HG03060 (cell line): ENCODE data around the gene GNL3L.
"Not testable (repeated sequence)": the region's sequence is repeated elsewhere in the genome, so short reads cannot be mapped to it uniquely, and the experiment has no call there.

Source experiments
- ATAC-seq: cut with Tn5 transposase; IDR thresholded peaks from one replicate; pipeline ENCODE4 v1.9.1; 2021; ENCODE audit warnings: low read depth, moderate number of reproducible peaks; ENCODE audit not compliant: unreplicated experiment

The GNL3L gene, protein sequence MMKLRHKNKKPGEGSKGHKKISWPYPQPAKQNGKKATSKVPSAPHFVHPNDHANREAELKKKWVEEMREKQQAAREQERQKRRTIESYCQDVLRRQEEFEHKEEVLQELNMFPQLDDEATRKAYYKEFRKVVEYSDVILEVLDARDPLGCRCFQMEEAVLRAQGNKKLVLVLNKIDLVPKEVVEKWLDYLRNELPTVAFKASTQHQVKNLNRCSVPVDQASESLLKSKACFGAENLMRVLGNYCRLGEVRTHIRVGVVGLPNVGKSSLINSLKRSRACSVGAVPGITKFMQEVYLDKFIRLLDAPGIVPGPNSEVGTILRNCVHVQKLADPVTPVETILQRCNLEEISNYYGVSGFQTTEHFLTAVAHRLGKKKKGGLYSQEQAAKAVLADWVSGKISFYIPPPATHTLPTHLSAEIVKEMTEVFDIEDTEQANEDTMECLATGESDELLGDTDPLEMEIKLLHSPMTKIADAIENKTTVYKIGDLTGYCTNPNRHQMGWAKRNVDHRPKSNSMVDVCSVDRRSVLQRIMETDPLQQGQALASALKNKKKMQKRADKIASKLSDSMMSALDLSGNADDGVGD

DNA sequence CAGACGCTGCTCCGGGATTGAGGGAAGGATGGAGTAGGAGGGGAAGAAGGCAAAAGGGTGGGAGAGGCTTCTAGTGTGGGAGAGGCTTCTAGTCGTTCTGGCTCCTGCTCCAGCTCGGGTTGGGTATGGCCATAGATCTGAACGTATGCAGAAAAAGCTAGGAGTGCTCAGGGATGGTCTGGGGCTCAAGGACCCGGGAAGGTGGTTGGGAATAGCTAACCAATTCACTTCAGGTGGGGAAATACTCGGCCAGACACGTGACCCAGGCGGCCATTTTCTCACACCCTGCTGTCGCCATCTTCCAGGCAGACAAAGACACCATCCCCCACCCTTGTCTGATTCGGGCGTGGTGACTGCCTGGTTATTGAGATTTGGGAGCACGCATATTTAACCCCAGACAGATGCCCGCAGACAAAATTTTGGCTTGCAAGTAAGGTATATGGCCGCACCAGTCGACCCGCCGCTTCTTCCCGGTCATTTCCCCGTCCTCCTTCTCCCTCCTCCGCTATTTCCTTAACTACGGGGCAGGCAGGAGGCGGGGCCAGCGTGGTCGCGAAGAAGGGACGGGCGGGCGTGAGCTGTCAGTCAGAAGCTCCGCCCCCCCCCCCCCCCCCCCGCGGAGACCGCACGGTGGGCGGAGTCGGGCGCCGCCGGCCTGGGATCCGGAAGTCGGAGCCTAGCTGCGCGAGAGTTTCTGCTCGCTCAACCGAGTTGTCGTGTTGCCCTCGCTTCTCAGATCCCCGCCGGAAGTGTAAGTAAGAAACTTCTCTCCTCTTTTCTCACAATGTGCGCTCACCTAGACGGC is at the start of gene GNL3L:
TSS of gene GNL3L (plus strand) at position 668 of the 805 bp plus-strand sequence. CDS start 2,348 bp downstream, outside the sequence.
- no peak for ATAC-seq

DNA sequence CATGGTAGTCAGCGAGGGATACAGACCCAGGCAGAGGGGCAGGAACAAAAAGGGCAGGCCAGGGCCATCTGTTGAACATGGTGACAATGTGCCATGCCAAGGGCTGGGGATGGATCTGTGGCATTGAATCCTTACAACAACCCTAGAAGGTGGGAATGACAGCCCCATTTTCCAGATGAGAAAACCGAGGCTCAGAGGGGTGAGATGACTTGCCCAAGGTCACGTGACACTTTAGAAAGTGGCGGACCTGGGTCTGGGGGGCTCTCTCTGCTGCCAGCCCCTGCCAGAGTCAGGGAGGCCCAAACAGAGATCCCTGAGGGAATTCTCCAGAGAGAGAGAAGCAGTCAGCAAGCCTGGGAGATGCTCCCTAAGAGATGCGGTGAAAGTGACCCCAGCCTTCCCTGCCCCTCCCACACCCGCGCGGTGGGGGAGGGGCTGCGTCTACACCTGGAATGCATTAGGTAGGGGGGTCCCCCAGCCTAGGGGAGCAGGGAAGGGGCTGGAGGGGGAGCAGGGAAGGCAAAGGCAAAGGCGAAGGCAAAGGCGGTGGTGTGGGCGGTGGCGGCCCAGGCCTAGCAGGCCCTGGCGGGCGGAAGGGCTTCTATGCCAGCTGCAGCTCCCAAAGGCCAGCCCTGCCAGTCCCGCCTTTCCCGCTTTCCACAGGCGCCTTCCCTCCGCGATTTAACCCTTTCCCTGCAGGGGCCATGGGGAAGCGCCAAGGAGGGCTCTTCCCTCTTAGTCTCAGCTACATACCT is 47.0 kb upstream of the GNL3L start:
- ATAC-seq: no peak

DNA sequence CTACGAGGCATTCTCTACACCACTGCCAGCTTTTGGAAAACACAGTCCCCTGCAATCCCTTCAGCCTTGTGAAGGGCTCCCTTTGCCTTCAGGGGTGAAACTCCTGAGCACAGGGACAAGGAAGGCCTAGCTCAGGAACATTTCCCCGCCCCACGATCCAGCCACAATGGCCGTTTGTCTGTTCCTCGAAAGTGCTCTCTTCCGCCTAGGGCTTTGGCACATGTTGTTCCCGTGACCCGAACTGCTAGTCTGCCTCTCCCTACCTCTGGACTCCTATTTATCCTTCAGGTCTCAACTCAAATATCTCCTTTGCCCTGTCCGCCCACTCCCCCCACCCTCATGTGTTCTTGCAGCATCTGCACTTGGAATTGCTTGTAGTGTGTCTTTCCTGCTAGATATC is 46.1 kb upstream of the GNL3L start:
- ATAC-seq: no peak

DNA sequence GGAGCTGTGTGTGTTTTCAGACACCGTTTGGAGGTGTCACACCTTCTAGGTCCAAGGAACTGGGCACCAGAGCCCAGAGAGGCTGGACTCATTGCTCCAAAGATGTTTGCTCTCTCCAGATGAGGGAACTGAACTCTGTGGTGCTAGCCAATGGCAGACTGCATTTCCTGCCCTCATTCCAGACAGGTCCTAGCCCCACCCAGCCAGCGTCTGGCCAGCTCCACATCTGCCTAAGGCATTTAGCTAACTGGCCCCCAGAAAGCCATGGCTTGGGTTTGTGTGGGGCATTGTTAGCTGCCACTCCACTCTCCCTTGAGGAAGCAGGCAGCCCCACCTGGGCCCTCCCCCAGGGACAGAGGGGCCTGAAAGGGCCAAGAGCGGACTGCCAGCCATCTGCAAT is 45.4 kb upstream of the GNL3L start:
- no peak for ATAC-seq

DNA sequence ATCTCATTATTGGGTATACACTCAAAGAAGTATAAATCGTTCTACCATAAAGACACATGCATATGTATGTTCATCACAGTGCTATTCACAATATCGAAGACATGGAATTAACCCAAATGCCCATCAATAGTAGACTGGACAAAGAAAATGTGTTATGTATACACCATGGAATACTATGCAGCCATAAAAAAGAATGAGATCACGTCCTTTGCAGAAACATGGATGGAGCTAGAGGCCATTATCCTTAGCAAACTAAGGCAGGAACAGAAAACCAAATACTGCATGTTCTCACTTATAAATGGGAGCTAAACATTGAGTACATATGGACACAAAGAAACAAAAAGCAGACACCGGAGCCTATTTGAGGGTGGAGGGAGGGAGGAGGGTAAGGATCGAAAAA is 40.2 kb upstream of the GNL3L start:
- ATAC-seq: not testable (repeated sequence)

DNA sequence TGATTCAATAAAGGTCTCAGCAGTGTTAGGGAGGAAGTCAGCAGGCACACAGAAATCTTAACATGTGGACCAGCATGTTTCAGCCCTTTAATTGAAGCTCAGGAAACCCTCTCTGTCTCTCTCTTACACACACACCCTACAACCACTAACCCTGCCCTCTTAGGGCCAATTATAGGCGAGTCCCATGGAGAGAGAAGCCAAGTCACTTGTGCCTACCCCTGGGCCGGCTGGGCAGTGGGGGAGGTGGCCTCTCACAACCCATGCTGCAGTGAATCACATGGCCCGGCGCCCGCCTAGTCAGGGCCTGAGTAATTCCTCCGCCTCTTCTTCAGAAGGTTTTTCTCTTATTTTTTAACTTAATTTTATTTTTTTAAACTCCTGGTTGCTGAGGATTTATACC is 37.7 kb upstream of the GNL3L start:
- ATAC-seq: no peak

DNA sequence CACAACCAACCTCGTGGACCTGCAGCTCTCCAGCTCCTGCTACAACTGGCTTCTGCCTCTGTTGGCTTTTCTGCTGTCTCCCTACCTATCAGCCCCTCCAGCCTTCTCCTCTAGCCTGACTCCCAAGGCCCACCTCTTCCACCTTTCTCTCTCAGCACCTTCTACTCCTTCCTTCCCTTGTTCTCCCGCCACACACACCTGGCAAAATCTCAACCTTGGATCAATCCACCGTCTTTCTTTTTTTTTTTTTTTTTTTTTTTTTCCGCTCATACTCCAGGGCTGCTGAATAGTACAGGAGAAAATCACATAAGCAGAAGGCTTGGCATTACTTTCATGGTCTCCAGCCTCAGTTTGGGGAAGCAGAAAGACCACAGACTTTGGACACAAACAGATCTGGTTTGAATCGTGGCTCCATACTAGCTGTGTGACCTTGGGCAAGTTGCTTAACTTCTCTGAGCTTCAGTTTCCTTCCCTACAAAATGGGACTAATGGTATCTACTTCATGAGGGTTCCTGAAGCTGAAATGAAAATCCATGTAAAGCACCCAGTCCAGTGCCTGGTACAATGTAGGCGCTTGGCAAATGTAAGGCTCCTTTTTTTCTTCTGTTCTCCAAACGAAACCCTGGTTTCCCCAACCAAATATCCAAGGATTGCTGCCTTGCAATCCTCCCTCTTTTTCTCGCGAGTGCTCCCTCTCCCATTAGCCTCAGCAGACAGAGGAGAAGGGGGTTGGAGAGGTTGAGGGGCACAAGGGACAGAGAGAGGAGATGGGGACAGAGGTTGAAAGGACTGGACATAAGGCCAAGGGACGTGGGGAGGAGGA is 35.6 kb upstream of the GNL3L start:
- no peak for ATAC-seq

DNA sequence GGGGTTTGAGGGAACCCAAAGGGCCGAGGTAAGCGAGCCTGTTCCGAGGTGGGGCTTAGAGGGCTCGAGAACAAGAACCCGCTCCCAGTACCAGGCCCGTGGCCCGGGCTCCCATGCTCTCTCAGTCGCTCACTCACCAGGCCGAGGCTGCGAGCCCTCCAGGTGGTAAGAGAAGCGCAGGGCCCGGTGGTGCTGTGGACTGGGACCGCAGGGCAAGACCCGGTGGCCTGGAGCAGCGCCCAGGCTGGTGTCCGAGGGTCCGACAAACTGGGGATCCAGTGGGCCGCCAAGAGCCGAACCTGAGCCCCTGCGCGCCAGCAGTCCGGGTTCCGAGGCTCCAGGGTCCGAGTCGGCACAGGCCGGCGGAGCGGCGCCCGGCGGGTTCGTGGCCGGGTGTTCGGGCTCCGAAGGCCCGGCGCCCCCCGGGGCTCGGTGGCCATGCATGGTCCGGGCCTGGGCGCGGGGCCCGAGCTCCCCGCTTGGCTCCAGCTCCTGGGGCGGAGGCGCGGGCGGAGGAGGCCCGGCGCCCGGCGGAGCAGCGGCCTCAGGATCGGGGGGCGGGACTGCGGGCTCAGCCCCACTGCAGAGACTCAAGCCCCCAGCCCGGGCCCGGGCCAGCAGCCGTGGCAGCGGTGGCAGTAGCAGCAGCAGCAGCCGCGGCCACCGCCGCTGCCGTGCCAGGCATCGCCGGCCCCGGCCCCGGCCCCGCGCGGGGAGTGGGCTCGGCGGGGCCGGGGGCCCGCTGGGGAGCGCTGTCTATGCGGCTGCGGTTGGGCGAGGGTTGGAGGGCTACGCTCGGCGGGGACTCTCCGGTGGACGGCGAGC is 34.8 kb upstream of the GNL3L start:
- ATAC-seq: no peak

DNA sequence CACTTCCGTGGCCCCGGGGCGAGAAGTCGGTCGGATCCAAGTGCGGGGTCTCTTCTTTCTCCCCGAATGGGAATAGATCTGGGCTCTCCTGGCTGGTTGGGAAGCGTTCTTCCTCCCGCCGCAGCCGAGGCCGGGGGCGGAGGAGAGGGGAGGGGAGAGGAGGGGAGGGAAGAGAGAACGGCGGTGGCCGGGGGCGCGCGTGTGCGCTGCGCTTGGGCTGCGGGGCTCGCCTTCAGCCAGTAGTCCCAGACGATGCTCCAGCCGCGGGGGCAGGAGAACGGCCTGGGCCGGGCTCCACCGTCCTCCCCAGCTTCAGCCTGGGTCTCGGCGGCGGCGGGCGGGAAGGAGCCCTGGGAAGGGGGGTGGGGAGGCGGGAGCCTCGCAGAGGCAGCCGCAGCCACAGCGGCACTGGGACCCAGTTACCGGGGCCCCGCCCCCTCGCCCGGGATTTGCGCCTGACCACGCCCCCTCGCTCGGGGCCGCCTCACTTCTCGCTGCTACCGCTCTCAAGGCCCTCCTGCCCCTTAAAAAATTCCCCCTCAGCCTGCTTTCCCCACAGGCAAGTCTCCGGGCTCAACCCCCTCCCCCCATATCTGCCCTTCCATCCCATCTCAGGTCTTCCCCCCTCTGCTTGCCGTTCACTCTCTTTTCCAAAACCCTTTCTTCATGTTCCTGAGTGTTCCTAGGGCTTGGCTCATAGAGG is 34.1 kb upstream of the GNL3L start, which contains the start of gene FGD1:
TSS of gene FGD1 (minus strand) at position 421 of the 703 bp plus-strand sequence. CDS start 802 bp downstream, outside the sequence.
- no peak for ATAC-seq

DNA sequence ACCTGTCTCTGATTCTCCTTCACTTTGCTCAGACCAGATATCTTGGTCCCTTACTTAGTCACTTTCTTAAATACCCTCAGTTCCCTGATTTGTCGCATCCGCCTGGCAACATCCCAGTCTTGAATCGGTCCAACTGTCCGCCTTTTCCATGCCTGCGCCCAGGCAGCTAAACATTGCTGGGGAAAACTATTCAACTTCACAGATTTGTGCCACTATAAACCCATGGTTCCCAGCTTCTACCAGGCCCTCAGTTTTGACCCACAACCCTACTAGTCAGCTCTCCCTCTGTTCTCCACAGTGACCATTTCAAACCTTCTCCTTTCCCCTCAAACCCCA is 33.5 kb upstream of the GNL3L start:
- no peak for ATAC-seq

DNA sequence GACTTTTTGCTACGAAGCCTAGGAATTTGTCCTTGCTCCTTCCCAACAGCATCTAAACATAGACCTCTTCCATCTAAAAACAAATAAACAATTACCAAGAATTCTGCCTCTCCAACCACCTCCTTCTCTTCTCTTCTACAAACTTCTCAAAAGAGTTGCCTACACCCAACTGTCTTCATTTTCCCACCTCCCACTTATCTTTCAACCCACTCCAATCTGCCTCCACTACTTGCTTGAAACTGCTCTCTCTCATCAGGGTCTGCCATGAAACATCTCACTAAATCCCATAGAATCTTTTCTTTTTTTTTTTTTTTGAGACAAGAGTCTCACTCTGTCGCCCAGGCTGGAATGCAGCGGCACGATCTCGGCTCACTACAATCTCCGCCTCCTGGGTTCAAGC is 33.1 kb upstream of the GNL3L start:
- ATAC-seq: no peak

DNA sequence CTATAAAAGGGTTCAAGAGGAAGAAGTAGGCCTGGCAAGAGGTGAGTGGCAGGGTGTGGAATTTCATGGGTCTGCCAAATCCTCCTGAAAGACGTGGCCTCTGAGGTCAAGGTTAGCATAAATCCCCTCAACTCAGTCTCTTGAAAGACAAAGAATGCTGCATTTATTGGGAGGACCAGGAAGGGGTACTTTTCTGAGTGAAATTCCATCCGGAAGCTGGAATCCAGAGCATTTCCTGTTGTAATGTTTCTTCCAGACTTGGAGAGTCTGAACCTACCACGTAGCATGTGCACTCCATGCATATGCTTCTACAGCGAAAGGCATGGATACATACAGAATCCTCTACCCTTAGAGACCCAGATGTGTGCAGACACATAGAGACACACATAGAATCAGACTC is 20.6 kb upstream of the GNL3L start:
- ATAC-seq: no peak

DNA sequence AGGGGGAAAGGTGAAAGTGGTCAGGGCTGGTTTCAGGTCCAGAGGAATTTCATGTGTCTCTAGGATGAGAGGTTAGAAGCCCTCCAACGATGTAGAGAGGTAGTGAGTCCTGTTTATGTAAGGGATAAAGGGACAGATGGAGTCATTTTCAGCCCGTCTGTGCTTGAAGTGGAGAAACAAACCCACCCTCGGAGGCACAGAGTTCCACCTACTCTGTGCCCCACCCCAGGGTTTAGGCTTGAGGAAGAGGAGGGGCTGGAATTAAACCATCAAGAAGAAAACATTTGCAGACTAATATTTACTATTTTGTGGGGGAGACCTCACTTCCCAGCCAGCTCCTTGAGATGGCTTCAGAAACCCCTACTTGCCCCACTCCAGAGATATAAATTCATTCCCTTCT is 868 bp upstream of the GNL3L start:
- ATAC-seq: no peak

DNA sequence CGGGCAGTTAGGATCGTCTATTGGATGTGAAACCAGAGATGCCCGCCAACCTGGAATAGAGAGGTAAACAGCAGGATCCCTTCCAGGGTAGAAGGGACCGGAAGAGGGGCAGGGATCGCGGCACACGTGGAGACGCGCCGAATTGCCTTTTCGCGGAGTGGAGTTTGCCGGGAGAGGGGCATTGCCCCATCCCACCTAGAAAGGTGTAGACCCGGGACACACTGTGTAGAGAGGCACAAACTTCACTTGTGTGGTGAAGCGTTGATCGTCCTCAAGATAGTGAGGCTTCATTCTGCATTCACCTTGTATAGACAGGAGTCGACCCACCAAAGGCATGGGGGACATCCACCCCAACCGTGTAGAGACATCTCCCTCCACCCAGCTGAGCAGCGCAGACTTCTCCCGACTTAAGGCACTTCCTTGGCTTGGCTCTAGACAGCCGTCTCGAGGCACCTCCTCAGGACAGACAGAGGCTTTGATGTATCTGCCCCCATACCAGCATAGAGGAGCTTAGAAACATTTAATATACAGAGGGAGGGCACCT is 410 bp downstream of the GNL3L start:
- ATAC-seq: no peak

DNA sequence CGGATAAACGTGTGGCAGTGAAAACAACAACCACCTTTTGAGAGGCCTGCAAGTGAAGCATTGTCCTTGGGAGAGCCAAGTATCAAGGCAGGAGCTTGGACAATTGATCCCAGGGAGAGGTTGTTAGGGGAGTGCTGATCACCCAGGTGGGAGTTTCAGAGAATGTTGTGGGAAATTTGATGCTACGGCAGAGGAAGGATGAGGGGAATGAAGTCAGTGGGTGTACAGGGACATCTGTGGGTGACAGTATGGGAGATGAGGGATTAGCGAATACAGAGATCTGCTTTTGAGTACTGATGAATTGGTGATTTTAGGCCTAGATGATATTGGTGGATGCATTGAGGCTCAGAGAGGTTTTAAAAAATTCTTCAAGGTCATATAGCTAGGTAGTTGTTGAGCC is 4.3 kb downstream of the GNL3L start:
- ATAC-seq: no peak

DNA sequence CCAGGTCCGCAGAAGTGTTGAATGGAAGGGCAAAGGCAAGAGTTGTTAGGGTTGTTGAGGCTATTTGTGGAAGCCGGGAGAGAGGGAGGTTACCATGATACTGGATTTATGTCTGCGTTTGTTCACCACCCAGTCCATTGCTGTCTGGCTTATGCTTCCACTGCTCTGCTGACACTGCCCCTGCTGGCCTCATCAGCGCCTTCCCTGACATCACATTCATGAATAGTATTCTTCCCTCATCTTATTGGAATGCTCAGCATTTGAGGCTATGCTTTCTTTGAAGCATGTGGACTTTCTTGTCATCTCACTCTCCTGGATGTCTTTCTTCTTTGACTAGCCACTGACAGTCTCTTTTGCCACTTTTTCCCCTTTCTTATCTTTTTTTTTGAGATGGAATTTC is 10.3 kb downstream of the GNL3L start:
- no peak for ATAC-seq

DNA sequence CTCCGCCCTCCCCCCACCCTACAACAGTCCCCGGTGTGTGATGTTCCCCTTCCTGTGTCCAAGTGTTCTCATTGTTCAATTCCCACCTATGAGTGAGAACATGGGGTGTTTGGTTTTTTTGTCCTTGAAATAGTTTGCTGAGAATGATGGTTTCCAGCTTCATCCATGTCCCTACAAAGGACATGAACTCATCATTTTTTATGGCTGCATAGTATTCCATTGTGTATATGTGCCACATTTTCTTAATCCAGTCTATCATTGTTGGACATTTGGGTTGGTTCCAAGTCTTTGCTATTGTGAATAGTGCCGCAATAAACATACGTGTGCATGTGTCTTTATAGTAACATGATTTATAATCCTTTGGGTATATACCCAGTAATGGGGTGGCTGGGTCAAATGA is 12.2 kb downstream of the GNL3L start:
- ATAC-seq: not testable (repeated sequence)

DNA sequence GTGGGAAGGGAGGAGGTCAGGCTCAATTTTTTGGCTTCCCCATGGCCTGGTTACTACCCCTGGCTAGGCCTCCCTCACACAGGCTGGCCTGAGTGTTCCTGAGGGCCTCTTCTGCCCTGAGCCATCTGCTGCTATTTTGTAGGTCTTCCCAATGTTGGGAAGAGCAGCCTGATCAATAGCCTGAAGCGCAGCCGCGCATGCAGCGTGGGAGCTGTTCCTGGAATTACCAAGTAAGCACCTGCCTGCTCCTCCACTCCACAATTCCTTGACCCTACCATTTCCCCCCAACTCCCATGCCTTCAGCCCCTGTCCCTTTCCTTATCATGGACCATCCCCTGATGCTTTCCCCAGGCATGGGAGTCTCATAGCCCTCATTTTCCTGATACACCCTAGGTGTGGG is 20.8 kb downstream of the GNL3L start:
- ATAC-seq: no peak
